Retinal pigment epithelial cell (primary cell): Measurements from ENCODE around the gene LRGUK.

Experiments used
- DNase-seq: peaks from one replicate; pipeline ENCODE4 v3.0.0-alpha.2; 2010; ENCODE audit warnings: low read depth
- H3K4me3 ChIP-seq: 2 replicates; pipeline ENCODE4 v1.5.1; 2011; ENCODE audit warnings: mild to moderate bottlenecking, low read length, control low read depth, moderate library complexity
- CTCF ChIP-seq: conservative IDR thresholded peaks from 2 replicates; pipeline ENCODE4 v1.5.1; 2011; ENCODE audit warnings: low read depth, low read length, control low read depth, inconsistent platforms

LRGUK gene

GRCh38 chr7:134184767-134185166 lies 57.6 kb downstream of the LRGUK start:
- H3K4me3 ChIP-seq = no peak overlapping the region

DNA sequence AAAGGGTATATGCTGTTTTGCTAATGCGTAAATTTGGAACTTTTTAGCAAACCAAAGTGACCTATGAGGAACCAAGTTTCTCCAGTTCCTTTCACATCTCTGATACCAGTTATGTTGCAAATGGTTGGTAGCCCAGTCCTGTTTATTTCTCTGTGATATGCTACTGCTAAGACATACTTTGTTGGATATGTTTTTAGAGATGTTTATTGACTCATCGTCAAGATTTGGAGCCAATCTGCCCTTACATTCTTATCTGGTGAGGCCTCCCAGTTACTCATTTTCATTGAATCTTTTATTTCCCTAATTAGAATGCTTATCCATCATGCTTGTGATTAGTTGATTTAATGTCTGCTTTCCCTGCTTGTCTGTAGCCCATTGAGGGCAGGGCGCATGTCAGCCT lies 58.9 kb downstream of the LRGUK start:
- no peak for TF ChIP-seq CTCF
- no peak overlapping the region for H3K4me3 ChIP-seq
- DNase-seq = no peak

More at GRCh38 chr7:134184767-134185166, 57.6 kb downstream of the LRGUK start:
- TF ChIP-seq CTCF = no peak
- no peak for DNase-seq

- TF ChIP-seq CTCF = no peak
- no peak for DNase-seq
- no peak overlapping the region for H3K4me3 ChIP-seq
Observed at GRCh38 chr7:134186801-134187200, 59.7 kb downstream of the LRGUK start.

DNA sequence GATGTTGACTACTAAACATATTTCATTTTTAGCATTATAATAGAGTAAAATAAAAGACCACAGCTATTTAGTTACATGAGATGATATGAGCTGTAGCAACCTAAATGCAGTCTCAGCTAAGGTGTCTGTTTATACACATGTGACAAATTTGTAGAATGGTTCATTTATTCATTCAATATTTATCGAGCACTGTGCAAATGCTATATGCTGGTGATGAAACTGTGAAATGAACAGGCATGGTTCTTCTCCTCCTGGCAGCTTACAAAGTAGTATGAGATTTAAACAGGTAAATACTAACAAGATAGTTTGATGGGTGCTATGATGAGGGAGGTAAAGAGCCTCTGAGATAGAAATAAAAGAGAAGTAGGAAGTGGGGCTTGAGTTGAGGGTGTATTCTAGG lies 60.8 kb downstream of the LRGUK start:
- no peak overlapping the region for H3K4me3 ChIP-seq
- DNase-seq = no peak
- no peak for TF ChIP-seq CTCF

DNA sequence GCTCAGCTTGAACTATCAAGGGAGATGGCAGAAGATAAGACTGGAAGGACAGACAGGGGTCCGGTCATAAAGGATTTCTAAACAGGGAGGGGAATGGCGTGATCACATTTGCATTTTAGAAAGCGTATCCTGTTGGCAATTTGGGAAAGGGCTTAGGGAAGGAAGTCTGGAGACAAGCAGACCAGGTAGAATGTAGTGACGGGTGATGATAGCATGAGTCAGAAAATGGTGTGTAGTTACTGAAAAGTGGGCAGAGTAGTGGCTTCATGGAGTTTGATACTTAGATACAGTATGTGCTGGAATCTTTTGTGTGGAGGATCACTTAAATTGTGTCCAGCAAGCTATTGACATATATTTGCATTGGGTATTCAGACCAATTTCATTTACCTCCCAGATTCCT lies 61.2 kb downstream of the LRGUK start:
- DNase-seq = no peak
- TF ChIP-seq CTCF = no peak
- no peak overlapping the region for H3K4me3 ChIP-seq

GRCh38 chr7:134189559-134189958 lies 62.4 kb downstream of the LRGUK start:
- H3K4me3 ChIP-seq = no peak overlapping the region
- TF ChIP-seq CTCF = no peak
- no peak for DNase-seq

DNA sequence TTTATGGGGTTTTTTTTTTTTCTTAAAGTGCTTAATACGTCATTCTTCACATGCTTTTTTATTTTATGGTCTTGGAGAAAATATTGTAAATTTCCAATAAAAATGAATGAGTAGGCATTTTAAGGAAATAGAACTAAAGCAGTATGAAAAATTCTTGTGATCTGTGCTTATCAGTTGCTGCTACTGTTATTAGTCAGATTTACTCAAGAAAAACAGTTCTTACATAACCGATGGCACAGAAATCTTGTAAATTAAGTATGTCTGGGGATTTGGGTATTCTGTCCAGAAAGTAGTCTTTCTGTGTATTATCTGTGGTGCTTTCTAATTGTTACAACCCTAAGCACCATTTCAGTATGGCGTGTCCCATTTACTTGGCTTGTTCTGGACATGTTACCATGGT lies 64.7 kb downstream of the LRGUK start:
- no peak overlapping the region for H3K4me3 ChIP-seq
- no peak for TF ChIP-seq CTCF
- DNase-seq = no peak
